HepG2 (cell line): ENCODE measurements around the gene CEL. TPM values are rescaled to one million over a fixed set of nuclear protein-coding genes. Genes with fewer than 3 reads are reported as not detected.
A peak's percentile ranks its signal among the peaks of the same experiment; 100 is the strongest.

ENCODE experiments used
- ATAC-seq: fragments of 200-7000 bp; cut with Tn5 transposase; 3 replicates; pipeline ENCODE4 v1.9.1; 2020; ENCODE audit warnings: mild to moderate bottlenecking, moderate library complexity
- BruUV-seq: library from RNA; stranded (reverse); fragments of 400-500 nt; replicated peaks from 2 replicates; lab custom pipeline; 2021; lab: Mats Ljungman, UMichigan
- CTCF ChIA-PET: fragments of 300-600 bp; formaldehyde crosslinking; extraction: SDS; loops from one replicate; lab custom pipeline; 2021; ENCODE audit warnings: low total read pairs, inconsistent platforms, low intra/inter-chr PET ratio; lab: Yijun Ruan, JAX
- POLR2A ChIA-PET: fragments of 350-600 bp; sonication (Branson Sonifier 250); formaldehyde crosslinking; loops from one replicate; lab custom pipeline; 2020; ENCODE audit warnings: antibody characterized with exemption, inconsistent platforms; lab: Yijun Ruan, JAX
- DNase-seq: peaks from one replicate; pipeline ENCODE4 v3.0.0-alpha.2; 2015; ENCODE audit warnings: low spot score
- FAIRE-seq: peaks from 3 replicates; lab custom pipeline; 2011; peaks lifted over from hg19 to GRCh38; lab: Jason Lieb, UNC
- H2AFZ ChIP-seq: one replicate; pipeline ENCODE4 v1.6.1; 2011; ENCODE audit warnings: low read length, inconsistent platforms
- H3K27ac ChIP-seq: fragments of 300-600 bp; 3 replicates; pipeline ENCODE4 v1.8.0; 2011; ENCODE audit warnings: mixed run types, mild to moderate bottlenecking, mixed read lengths, low read length, inconsistent platforms; ENCODE audit not compliant: insufficient read depth; ENCODE audit errors: extremely low read length
- H3K27me3 ChIP-seq, 2 experiments: fragments of 200-600 bp in 1 of 2; 2 replicates in 1 of 2; 3 replicates in 1 of 2; pipeline versions ENCODE4 v1.6.0 to v1.8.0; 2011; ENCODE audit warnings: low read length in 2 of 2, mild to moderate bottlenecking in 2 of 2, moderate library complexity in 2 of 2, inconsistent platforms in 1 of 2; ENCODE audit not compliant: insufficient read depth in 2 of 2, control insufficient read depth in 1 of 2
- H3K36me3 ChIP-seq, 2 experiments: fragments of 200-600 bp in 1 of 2; replicated peaks in 1 of 2; 2 replicates in 1 of 2; 3 replicates in 1 of 2; pipeline versions ENCODE4 v1.5.1 to v1.8.0; 2011; ENCODE audit warnings: low read length in 2 of 2, inconsistent platforms in 1 of 2; ENCODE audit not compliant: insufficient read depth in 2 of 2, control insufficient read depth in 1 of 2
- H3K4me1 ChIP-seq: 2 replicates; pipeline ENCODE4 v1.5.1; 2012; ENCODE audit warnings: low read length, inconsistent platforms; ENCODE audit not compliant: insufficient read depth
- H3K4me2 ChIP-seq: 2 replicates; pipeline ENCODE4 v1.6.0; 2011; ENCODE audit warnings: low read depth, low read length, inconsistent platforms
- H3K4me3 ChIP-seq, 3 experiments: fragments of 200-600 bp in 1 of 3; sonication (generic), shearing (Covaris generic) in 1 of 3; replicated peaks in 1 of 3; 2 replicates each; pipeline ENCODE4 v1.5.1; 2011 to 2016; ENCODE audit warnings: low read length in 3 of 3, inconsistent platforms in 2 of 3, low read depth in 2 of 3, mild to moderate bottlenecking in 2 of 3, control low read depth in 1 of 3, mixed read lengths in 1 of 3; ENCODE audit not compliant: insufficient read depth in 1 of 3
- H3K79me2 ChIP-seq: one replicate; pipeline ENCODE4 v1.6.1; 2011; ENCODE audit warnings: low read length, inconsistent platforms; ENCODE audit not compliant: insufficient read depth
- H3K9ac ChIP-seq: 2 replicates; pipeline ENCODE4 v1.6.0; 2011; ENCODE audit warnings: mild to moderate bottlenecking, low read depth, low read length, inconsistent platforms; ENCODE audit not compliant: insufficient read depth
- H3K9me3 ChIP-seq: 2 replicates; pipeline ENCODE4 v1.5.1; 2012; ENCODE audit warnings: mild to moderate bottlenecking, low read length
- H4K20me1 ChIP-seq: 2 replicates; pipeline ENCODE4 v1.6.0; 2011; ENCODE audit warnings: inconsistent platforms, mild to moderate bottlenecking, low read length, moderate library complexity; ENCODE audit not compliant: insufficient read depth
- AGO2 ChIP-seq: fragments of 200-400 bp; formaldehyde crosslinking; optimal IDR thresholded peaks from 2 replicates; pipeline ENCODE3; 2017; ENCODE audit warnings: mild to moderate bottlenecking, low read depth, low read length, moderate library complexity
- AHDC1 ChIP-seq: sonication (generic); formaldehyde crosslinking; IDR thresholded peaks from 2 replicates; pipeline ENCODE4 v1.5.1; 2020; ENCODE audit warnings: mild to moderate bottlenecking, missing genetic modification reagents, borderline replicate concordance
- ATF2 ChIP-seq: sonication (generic); formaldehyde crosslinking; IDR thresholded peaks from 2 replicates; pipeline ENCODE4 v1.4.0; 2020; ENCODE audit warnings: missing genetic modification reagents
- ZNF136 ChIP-seq: sonication (generic); formaldehyde crosslinking; IDR thresholded peaks from 2 replicates; pipeline ENCODE4 v1.8.1; 2022; ENCODE audit warnings: low read depth, mild to moderate bottlenecking, moderate library complexity, missing genetic modification reagents
- WGBS: methylation state at CpG from one replicate; pipeline ENCODE4 v1.1.6; 2017; ENCODE audit warnings: low lambda C conversion rate; 5-methylcytosine and 5-hydroxymethylcytosine counted together
- in situ Hi-C: cut with HindIII; loops from 2 replicates; pipeline ENCODE4 v1.10.0; 2017; ENCODE audit warnings: low pct_unique_long_range_greater_than_20kb; ENCODE audit not compliant: extremely low pct_ligation_motif_present
- intact Hi-C: fragments of 100-400 bp; cut with micrococcal nuclease; formaldehyde crosslinking; loops from one replicate; pipeline ENCODE4 v1.10.0; 2022; ENCODE audit not compliant: unreplicated experiment
- polyA plus RNA-seq, 8 experiments: library from polyadenylated mRNA; depleted of rRNA in 3 of 8; stranded (reverse) in 7 of 8; unstranded in 1 of 8; fragments of >200 nt; fragmentation: Illumina TruSeq in 4 of 8; extraction: Trizol in 4 of 8; gene quantifications; 2 replicates each; pipeline versions ENCODE4 v1.2.1 to v1.2.3, GENCODE V29; 2011 to 2016; ENCODE audit warnings: low read depth in 4 of 8, missing spikeins in 1 of 8, mixed read lengths in 1 of 8; ENCODE audit not compliant: insufficient read depth in 1 of 8
- total RNA-seq, 5 experiments: library from RNA; depleted of rRNA; stranded (reverse); fragments of >200 nt; fragmentation: Illumina TruSeq; extraction: Trizol; gene quantifications; 2 replicates each; pipeline ENCODE4 v1.2.3, GENCODE V29; 2016; ENCODE audit warnings: low read depth in 1 of 5

Gene CEL
- total and polyA plus RNA-seq, 2 of the 13 experiments (the other 11 are each of a cell fraction or from before 2014, with no cell fraction given) = 0.63 to 1.5 TPM

- TF ChIP-seq AHDC1 = no peak
Observed at GRCh38 chr9:133057553-133057952, 4.2 kb upstream of the CEL start (continued).

GRCh38 chr9:133058071-133058470, 3.7 kb upstream of the CEL start:
- H3K4me3 ChIP-seq = no peak overlapping the region
- TSS peak; percentile 53 for BruUV-seq
- no peaks in the 10 kb centered on the region for H3K79me2 ChIP-seq
- no peaks in the 10 kb centered on the region for H4K20me1 ChIP-seq
- FAIRE-seq (no peak), ATAC-seq (no peak), DNase-seq (no peak)
- 76% methylated on average over 2 of the region's 7 CpGs for WGBS
- H3K27ac ChIP-seq = no peak overlapping the region
- no peak overlapping the region for H3K9ac ChIP-seq
- no peak overlapping the region for H3K4me2 ChIP-seq
- intact Hi-C loops = no loop called here
- CTCF ChIA-PET = no interaction called here
- no peaks in the 10 kb centered on the region for H3K27me3 ChIP-seq
- no peaks in the 10 kb centered on the region for H3K9me3 ChIP-seq
- no peak overlapping the region for H2AFZ ChIP-seq
- POLR2A ChIA-PET = no interaction called here
- in situ Hi-C loops = no loop called here
- TF ChIP-seq ATF2 (CRISPR knock-in tag) (no peak), ZNF136 (CRISPR knock-in tag) (no peak), AGO2 (peak; percentile 42)
- peaks cover 24 to 42% of the 10 kb centered on the region in 2 experiments; a peak in 4 of 5 replicates for H3K36me3 ChIP-seq
- peaks cover 34% of the 10 kb centered on the region for H3K4me1 ChIP-seq
